ENCODE results near the gene CROCC2.

GRCh38 chr2:240972636-240973521 lies 66.7 kb downstream of the CROCC2 start:
- TF ChIP-seq NFRKB (IDR thresholded peaks at IDR 0.05): no peak
- TF ChIP-seq BHLHE40 (IDR thresholded peaks at IDR 0.05; ENCODE audit: borderline replicate concordance): no peak
- TF ChIP-seq ARNT (IDR thresholded peaks at IDR 0.05): no peak
- no peak for TF ChIP-seq LEF1 (IDR thresholded peaks at IDR 0.05; ENCODE audit: borderline replicate concordance)
- TF ChIP-seq FOXA1 (IDR thresholded peaks at IDR 0.05): no peak
- TF ChIP-seq FOXM1 (IDR thresholded peaks at IDR 0.05; ENCODE audit: borderline replicate concordance): no peak
- no peak for TF ChIP-seq SUZ12 (IDR thresholded peaks at IDR 0.05)
- no peak for TF ChIP-seq PKNOX1 (IDR thresholded peaks at IDR 0.05)
- no peak for TF ChIP-seq SP1 (IDR thresholded peaks at IDR 0.05)
- no peak for TF ChIP-seq L3MBTL2 (conservative IDR thresholded peaks at IDR 0.05)
- TF ChIP-seq FOXK2 (IDR thresholded peaks at IDR 0.05): no peak
- TF ChIP-seq TARDBP (IDR thresholded peaks at IDR 0.05): no peak
